ENCODE data around the gene HSPA12B.

Gene HSPA12B

GRCh38 chr20:3767427-3768341, 35.2 kb downstream of the HSPA12B start, which contains the start of gene ADISSP:
TSS of gene ADISSP (minus strand) at chr20:3767753. CDS start at chr20:3760100, 7,653 bp downstream.
- peak; percentile 99 for DNase-seq

- DNase-seq: peak; percentile 81
These were observed 36.1 kb downstream of the HSPA12B start for GRCh38 chr20:3768342-3769130.

GRCh38 chr20:3771552-3772058, 39.1 kb downstream of the HSPA12B start:
- DNase-seq: no peak

- no peak for DNase-seq
These were observed 43.1 kb downstream of the HSPA12B start for GRCh38 chr20:3775457-3776108.

- DNase-seq: no peak
These were observed 44.9 kb downstream of the HSPA12B start for GRCh38 chr20:3777381-3777715.

DNA sequence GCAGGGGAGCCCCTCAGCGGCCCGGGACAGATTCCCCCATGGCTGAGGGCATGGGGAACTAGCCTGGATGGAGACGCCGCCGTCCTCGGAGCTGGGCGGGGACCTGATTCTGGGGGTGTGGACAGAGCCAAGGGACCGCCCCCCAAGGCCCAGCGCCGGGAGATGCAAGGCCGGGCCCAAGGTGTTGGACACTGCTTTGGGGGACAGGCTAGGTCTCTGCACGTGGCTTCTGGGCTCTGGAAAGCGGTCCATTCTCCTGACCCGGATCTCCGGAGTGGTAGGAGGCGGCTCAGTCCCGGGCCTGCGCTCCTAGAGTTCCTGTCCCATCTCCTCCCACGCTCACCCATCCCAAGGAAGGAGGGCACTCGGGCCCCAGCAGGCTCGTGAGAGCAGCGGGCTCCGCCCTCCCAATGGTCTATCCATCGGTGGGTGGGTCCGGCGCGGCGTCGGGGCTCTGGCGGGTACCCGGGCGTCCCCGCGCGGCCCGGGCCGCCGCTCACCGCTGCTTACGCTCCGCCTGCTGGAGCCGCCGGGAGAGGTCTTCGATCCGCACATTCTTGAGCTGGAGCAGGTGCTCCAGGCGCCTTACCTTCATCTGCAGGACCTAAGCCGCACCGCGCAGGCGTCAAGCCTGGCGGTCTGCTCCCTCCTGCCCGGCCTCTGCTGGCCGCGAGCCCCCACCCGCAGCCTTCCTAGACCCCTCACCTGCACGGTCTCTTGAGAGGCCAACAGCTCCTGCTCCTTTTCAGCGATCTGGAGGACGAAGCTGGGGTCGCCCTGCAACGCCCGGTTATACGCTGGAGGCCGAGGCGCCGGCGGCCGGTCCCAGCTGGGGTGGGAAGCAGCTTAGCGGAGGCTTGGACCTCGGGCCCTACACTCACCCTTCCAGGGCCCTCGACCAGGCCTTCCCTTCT, 45.5 kb downstream of the HSPA12B start:
- peak; percentile 34 for DNase-seq

GRCh38 chr20:3778976-3779375, 46.5 kb downstream of the HSPA12B start:
- DNase-seq: no peak

DNA sequence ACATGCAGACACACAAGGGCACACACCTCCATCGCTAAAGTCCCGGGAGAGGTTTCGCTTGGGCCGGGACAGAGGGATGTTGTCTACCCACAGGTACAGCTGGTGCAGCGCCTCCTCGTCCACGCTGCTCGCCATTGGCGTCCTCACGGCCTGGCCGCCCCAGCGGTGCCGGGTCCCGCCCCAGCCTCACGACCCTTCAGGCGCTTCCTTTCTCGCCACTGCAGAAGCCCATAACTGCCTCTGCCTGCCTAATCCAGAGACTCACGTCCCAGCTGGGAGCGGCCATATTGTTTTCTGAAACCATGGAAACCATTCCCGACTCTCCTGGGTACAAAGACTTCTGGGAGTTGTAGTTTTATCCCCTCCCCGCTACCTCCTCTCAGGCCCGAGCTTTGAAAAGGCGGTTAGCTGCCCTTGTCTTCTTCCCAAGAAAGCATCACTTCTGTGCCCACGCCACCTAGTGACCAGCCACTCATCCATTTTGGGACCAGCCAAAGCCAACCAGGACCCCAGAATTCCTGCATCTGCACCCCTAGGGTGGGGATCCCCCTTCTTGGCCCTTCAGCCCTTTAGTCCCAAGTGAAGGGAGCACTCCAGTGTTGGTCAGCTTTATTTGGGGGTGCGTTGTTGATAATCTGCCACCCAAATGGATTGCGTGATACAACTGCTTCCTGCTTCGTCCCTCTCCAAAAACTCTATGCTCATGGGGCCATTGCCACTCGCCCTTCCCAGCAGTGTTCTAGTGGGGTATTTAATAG, 48.8 kb downstream of the HSPA12B start, which contains the start of gene SPEF1:
Gene SPEF1, minus strand, starts transcription at position 296 of the 758 bp plus-strand sequence. Its CDS starts 161 bp downstream, at position 135.
- DNase-seq: peak; percentile 94

GRCh38 chr20:3782597-3782996, 50.1 kb downstream of the HSPA12B start:
- no peak for DNase-seq

- no peak for DNase-seq
These were observed 50.6 kb downstream of the HSPA12B start for GRCh38 chr20:3783068-3783489.

GRCh38 chr20:3783511-3784195, 51.2 kb downstream of the HSPA12B start:
- no peak for DNase-seq

GRCh38 chr20:3784216-3784853, 51.9 kb downstream of the HSPA12B start:
- no peak for DNase-seq

GRCh38 chr20:3784863-3785239, 52.4 kb downstream of the HSPA12B start:
- no peak for DNase-seq

- DNase-seq: peak; percentile 3
These were observed 53.0 kb downstream of the HSPA12B start for GRCh38 chr20:3785240-3786125.

- peak; percentile 68 for DNase-seq
These were observed 53.6 kb downstream of the HSPA12B start for GRCh38 chr20:3786126-3786484.

DNA sequence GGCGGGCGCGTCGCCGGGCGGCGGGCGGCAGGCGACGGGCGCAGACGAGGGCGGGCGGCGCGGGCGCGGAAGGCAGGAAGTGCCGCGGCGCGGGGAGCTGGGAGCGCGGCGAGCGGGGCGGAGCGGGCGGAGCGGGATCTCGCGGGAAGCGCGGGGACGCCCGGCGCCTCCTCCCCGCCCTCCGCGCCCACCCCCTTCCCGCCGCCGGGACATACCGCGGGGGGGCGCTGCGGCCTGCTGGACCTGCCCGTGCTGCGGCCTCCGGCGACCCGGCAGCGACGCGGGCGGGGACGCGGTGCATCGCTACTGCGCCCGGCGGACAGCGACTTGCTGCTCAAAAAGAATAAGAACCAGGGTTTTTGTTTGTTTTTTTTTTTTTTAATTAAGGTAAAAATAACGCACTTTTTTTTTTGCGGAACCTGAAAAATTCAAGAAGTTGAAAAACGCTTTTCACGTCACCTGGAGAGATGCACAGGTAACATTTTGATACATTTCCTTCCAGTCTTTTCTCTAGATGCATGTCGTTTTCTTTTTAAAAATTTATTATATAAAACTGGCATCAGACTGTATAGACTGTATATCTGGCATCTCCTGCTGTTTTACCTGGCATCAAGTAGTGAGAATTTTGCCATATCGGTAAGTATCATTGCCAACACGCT, 54.3 kb downstream of the HSPA12B start, which contains the start of gene CENPB:
Gene CENPB, minus strand, starts transcription at position 76 of the 659 bp plus-strand sequence. CDS start 257 bp downstream, outside the sequence.
- peak; percentile 87 for DNase-seq

DNA sequence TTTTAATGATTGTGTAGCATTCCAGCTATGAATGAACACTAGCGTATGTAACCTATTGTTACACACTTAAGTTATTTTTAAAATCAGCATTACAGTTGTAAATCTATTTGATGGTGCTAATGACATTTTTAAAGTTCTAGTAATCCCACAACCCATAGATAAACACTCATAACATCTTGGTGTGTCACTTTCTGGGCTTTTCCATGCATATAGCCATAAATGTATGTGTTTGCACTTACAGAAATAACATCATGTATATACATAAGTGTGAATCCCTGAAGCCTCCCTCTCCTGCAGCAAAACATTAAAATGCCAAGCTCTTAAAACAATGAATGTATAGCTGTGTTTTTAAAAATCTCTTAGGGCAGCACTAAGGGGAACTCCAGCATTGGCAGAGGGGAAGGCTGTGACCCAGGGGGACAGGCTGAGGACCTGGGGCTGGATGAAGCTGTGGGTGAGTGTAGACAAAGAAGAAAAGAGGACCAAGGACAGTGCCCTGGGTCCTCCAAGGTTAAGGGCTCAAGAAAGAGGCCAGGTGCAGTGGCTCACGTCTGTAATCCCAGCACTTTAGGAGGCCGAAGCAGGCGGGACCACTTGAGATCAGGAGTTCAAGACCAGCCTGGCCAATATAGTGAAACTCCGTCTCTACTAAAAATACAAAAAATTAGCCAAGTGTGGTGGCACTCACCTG, 55.0 kb downstream of the HSPA12B start:
- DNase-seq: no peak
